GM12873 (cell line): ENCODE data around the gene CIDEB.

Experiments
- CTCF ChIP-seq: IDR thresholded peaks from 2 replicates; pipeline ENCODE4 v1.5.1; 2012; ENCODE audit warnings: low read depth, mild to moderate bottlenecking, moderate library complexity, low read length, control low read depth; ENCODE audit not compliant: insufficient read depth; ENCODE audit errors: missing control alignments

CIDEB gene

GRCh38 chr14:24299255-24300191, 8.3 kb downstream of the CIDEB start, which contains the start of the genes DHRS1 and NOP9:
Gene DHRS1, minus strand, starts transcription at chr14:24299780. Its CDS starts 674 bp downstream, at chr14:24299106.
Gene NOP9, plus strand, starts transcription at chr14:24299850. Its CDS starts 105 bp downstream, at chr14:24299955.
- TF ChIP-seq CTCF: no peak

- no peak for TF ChIP-seq CTCF
Observed at GRCh38 chr14:24298892-24299254, 8.9 kb downstream of the CIDEB start.

GRCh38 chr14:24297190-24297964, 10.4 kb downstream of the CIDEB start:
- TF ChIP-seq CTCF: peak; percentile 36

- peak; percentile 85 for TF ChIP-seq CTCF
Observed at GRCh38 chr14:24296341-24297157, 11.2 kb downstream of the CIDEB start.

- TF ChIP-seq CTCF: no peak
Observed at GRCh38 chr14:24293525-24293924, 14.3 kb downstream of the CIDEB start.

- TF ChIP-seq CTCF: no peak
Observed at GRCh38 chr14:24292118-24292807, 15.5 kb downstream of the CIDEB start.
